ENCODE results near the gene FAF2. TPM values are rescaled to one million over a fixed set of nuclear protein-coding genes. Genes with fewer than 3 reads are reported as not detected.

FAF2 gene
- total RNA-seq, 1 experiment from 2014 or later = 59.7 TPM

DNA sequence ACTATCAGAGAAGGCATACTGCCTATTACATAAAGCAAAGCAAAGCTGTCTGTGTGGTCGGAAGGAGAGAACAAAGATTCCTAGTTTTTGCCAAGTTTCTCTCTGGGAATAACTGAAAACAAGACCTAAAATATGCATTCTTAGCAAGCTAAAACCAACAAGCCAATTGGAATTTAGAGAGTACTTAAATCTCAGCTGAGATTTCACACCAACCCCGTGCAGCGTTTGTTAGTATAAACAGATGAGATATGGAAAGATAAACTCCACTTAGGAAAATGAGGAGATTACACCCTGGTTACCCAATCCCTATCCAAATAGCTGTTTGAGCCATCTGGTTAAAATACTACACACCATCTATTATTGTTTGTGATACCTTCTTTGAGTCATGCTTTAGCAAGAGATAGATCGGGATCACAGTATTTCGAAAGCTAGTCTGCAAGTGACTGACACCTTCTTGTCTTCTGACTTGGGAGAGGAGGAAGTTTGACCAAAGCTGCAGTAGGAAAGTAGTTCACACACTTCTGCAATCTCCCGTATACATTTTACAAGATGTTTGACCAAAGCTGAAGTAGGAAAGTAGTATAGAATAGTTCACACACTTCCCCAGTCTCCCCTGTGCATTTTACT, 18.2 kb downstream of the FAF2 start:
- peaks cover 93% of the 10 kb centered on the region for H3K79me2 ChIP-seq (ENCODE audit: low read depth)
- ChIA-PET POLR2A (ENCODE audit: unreplicated experiment) (interaction anchor here (0.6 kb wide), 1 partner anchor 12 kb away, joined by 3 read pairs; no protein-coding TSS in a partner anchor), CTCF (no interaction called here)
- peak overlapping the region; percentile 19; the same call in 1 of the 2 replicates for H3K27ac ChIP-seq
- peaks cover 8% of the 10 kb centered on the region; the same call in 1 of the 2 replicates for H3K36me3 ChIP-seq (ENCODE audit: low read depth)
- H3F3A ChIP-seq (ENCODE audit: insufficient read depth, low read depth) = peaks cover 54% of the 10 kb centered on the region
- no TSS peak for BruUV-seq (replicated peaks)
- no peaks in the 10 kb centered on the region for H3K9me2 ChIP-seq (ENCODE audit: insufficient read depth)
- peak in 1 of 2 experiments; percentile 37 for DNase-seq
- no peak overlapping the region for H3K4me3 ChIP-seq
- H3K27me3 ChIP-seq (ENCODE audit: insufficient read depth, low read depth) = no peaks in the 10 kb centered on the region
- H3K9me3 ChIP-seq (ENCODE audit: insufficient read depth, low read depth) = no peaks in the 10 kb centered on the region
- intact Hi-C loops (cut with micrococcal nuclease; ENCODE audit: unreplicated experiment) = no loop called here
- no peak overlapping the region for H2AFZ ChIP-seq
- H3K4me1 ChIP-seq (replicated peaks; ENCODE audit: insufficient read depth) = peaks cover 9% of the 10 kb centered on the region
- H3K4me2 ChIP-seq = no peak overlapping the region
- TF ChIP-seq, protein P1, sequence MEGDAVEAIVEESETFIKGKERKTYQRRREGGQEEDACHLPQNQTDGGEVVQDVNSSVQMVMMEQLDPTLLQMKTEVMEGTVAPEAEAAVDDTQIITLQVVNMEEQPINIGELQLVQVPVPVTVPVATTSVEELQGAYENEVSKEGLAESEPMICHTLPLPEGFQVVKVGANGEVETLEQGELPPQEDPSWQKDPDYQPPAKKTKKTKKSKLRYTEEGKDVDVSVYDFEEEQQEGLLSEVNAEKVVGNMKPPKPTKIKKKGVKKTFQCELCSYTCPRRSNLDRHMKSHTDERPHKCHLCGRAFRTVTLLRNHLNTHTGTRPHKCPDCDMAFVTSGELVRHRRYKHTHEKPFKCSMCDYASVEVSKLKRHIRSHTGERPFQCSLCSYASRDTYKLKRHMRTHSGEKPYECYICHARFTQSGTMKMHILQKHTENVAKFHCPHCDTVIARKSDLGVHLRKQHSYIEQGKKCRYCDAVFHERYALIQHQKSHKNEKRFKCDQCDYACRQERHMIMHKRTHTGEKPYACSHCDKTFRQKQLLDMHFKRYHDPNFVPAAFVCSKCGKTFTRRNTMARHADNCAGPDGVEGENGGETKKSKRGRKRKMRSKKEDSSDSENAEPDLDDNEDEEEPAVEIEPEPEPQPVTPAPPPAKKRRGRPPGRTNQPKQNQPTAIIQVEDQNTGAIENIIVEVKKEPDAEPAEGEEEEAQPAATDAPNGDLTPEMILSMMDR (conservative IDR thresholded peaks at IDR 0.05) = no peak
- no peak for TF ChIP-seq EZH2 (IDR thresholded peaks at IDR 0.05; ENCODE audit: low read depth)
- H4K20me1 ChIP-seq (ENCODE audit: insufficient read depth) = peaks cover 77% of the 10 kb centered on the region

DNA sequence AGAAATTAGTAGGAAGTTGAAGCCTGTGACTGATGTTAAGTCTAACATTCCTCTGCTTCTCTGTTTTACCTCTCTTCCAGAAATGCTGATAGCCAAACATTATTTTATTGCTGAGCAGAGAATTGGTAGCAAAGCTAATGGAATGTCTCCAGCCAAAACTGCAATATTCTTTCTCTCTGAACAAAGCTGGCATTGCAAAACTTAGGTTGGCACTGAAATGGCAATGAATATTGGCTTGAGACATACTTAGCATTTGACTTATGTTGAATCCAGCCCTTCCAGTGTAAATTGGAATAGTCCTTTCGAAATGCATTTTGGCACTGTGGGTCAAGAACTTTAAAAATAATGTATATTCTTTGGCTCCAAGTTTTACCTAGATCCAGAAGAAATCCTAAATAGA, 21.1 kb downstream of the FAF2 start:
- ChIA-PET CTCF (no interaction called here), POLR2A (ENCODE audit: unreplicated experiment) (no interaction called here)
- Histone ChIP-seq H4K20me1 (ENCODE audit: insufficient read depth) (peaks cover 63% of the 10 kb centered on the region), H3K9me2 (ENCODE audit: insufficient read depth) (no peaks in the 10 kb centered on the region), H3K27ac (no peak overlapping the region), H3F3A (ENCODE audit: insufficient read depth, low read depth) (peaks cover 65% of the 10 kb centered on the region), H3K36me3 (ENCODE audit: low read depth) (peaks cover 17% of the 10 kb centered on the region; the same call in 1 of the 2 replicates), H3K4me2 (no peak overlapping the region), H3K9me3 (ENCODE audit: insufficient read depth, low read depth) (no peaks in the 10 kb centered on the region), H3K4me1 (replicated peaks; ENCODE audit: insufficient read depth) (peaks cover 20% of the 10 kb centered on the region), H3K27me3 (ENCODE audit: insufficient read depth, low read depth) (no peaks in the 10 kb centered on the region), H3K4me3 (no peak overlapping the region), H2AFZ (no peak overlapping the region), H3K79me2 (ENCODE audit: low read depth) (peaks cover 90% of the 10 kb centered on the region)
- intact Hi-C loops (cut with micrococcal nuclease; ENCODE audit: unreplicated experiment) = no loop called here
- no peak for TF ChIP-seq EZH2 (IDR thresholded peaks at IDR 0.05; ENCODE audit: low read depth)
- TF ChIP-seq, protein P1 (conservative IDR thresholded peaks at IDR 0.05) = no peak
- no peak for DNase-seq
- BruUV-seq (replicated peaks) = no TSS peak

DNA sequence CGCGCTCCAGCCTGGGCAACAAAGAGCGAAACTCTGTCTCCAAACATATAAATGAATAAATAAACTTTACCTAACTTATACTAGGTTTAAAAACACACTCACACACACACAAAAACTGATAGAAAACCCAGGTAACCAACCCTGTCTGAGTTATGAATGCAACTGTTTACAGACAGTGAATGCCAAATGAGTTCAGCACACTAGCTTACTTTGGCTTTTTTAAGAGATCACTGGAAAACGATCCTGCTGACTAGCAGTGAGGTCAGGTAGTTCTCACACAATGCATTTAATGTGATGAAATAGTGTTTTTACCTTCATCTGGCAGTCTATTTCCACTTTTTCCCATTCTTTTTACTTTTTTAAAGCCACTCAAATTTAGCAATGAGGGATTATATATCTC, 22.4 kb downstream of the FAF2 start:
- TF ChIP-seq, protein P1 (conservative IDR thresholded peaks at IDR 0.05) = no peak
- no peak for TF ChIP-seq EZH2 (IDR thresholded peaks at IDR 0.05; ENCODE audit: low read depth)
- ChIA-PET POLR2A (ENCODE audit: unreplicated experiment) (no interaction called here), CTCF (no interaction called here)
- BruUV-seq (replicated peaks) = no TSS peak
- H3K27ac ChIP-seq = no peak overlapping the region
- peaks cover 67% of the 10 kb centered on the region for H4K20me1 ChIP-seq (ENCODE audit: insufficient read depth)
- H3F3A ChIP-seq (ENCODE audit: insufficient read depth, low read depth) = peaks cover 60% of the 10 kb centered on the region
- H2AFZ ChIP-seq = no peak overlapping the region
- no peak overlapping the region for H3K4me2 ChIP-seq
- H3K79me2 ChIP-seq (ENCODE audit: low read depth) = peaks cover 89% of the 10 kb centered on the region
- H3K4me3 ChIP-seq = no peak overlapping the region
- H3K36me3 ChIP-seq (ENCODE audit: low read depth) = peaks cover 18% of the 10 kb centered on the region; the same call in 1 of the 2 replicates
- intact Hi-C loops (cut with micrococcal nuclease; ENCODE audit: unreplicated experiment) = no loop called here
- H3K27me3 ChIP-seq (ENCODE audit: insufficient read depth, low read depth) = no peaks in the 10 kb centered on the region
- no peaks in the 10 kb centered on the region for H3K9me2 ChIP-seq (ENCODE audit: insufficient read depth)
- DNase-seq = no peak
- peaks cover 24% of the 10 kb centered on the region for H3K4me1 ChIP-seq (replicated peaks; ENCODE audit: insufficient read depth)
- H3K9me3 ChIP-seq (ENCODE audit: insufficient read depth, low read depth) = no peaks in the 10 kb centered on the region
